Measurements from ENCODE around the gene RPL38.

The RPL38 gene

GRCh38 chr17:74211141-74211911, 7.8 kb downstream of the RPL38 start:
- FAIRE-seq, result no peak

- FAIRE-seq, result no peak
Measured at GRCh38 chr17:74211912-74212208, 8.4 kb downstream of the RPL38 start.

- FAIRE-seq, result no peak
Measured at GRCh38 chr17:74212209-74212912, 8.9 kb downstream of the RPL38 start.

DNA sequence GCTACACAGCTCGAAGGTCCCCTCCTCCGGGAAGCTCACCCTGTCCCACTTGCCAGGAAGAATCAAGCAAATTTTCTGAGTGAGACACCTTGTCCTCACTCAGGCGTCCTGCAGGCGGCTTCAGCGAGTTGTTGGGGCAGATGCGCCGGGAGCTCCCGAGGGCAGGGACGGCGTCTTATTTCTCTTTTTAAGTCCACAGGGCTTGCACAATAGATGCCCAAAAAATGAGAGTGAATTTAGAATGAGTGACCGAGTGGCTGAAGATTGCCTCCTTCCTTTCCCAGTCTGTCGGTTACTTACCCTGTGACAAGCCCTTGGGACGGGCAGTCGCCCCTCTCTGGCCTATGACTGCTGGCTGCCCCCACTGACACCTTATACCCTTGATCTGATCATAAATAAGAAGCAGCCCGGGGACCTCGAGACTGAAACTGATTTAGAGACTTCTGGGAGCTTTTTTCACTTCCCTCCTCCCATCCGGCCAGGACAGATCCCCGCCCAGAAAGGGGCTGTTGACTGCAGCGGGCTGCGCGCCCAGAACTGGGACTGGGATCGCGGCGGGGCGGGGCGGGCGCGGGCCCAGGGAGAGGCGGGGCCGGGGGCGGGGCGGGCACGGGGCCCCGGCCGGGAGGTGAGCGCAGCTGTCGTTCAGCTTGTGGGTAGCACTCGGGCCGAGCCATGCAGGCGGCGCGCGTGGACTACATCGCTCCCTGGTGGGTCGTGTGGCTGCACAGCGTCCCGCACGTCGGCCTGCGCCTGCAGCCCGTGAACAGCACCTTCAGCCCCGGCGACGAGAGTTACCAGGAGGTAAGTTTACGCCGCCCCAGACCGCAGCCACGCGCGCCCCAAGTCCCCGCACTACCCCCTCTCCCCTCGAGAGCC, 9.7 kb downstream of the RPL38 start, which contains the start of gene TTYH2:
Gene TTYH2, plus strand, starts transcription at position 659 of the 879 bp plus-strand sequence. Its CDS starts 17 bp downstream, at position 676.
- FAIRE-seq, result no peak

- FAIRE-seq, result no peak
Measured at GRCh38 chr17:74213861-74214391, 10.4 kb downstream of the RPL38 start.

- no peak for FAIRE-seq
Measured at GRCh38 chr17:74214484-74215341, 11.2 kb downstream of the RPL38 start.

DNA sequence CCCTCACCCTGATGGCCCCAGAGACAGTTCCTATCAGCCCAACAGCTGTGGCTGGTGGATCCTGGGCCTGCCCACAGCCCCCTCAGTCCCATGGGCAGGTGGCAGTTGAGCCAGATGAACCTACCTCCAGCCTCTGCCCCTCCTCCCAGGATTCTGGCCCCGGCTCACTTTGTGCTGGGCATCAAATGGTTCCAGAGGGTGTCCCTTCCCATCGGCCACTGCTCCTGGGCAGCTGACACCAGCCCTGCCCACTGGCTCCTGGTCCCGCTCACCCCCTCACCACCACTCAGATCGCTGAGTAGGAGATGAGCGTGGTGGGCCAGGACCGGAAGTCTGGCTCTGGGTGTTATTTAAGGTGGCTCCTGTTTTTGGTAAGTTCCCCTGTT, 11.9 kb downstream of the RPL38 start:
- no peak for FAIRE-seq

GRCh38 chr17:74216505-74216904, 13.0 kb downstream of the RPL38 start:
- FAIRE-seq, result no peak

- FAIRE-seq, result no peak
Measured at GRCh38 chr17:74217037-74217730, 13.7 kb downstream of the RPL38 start.

DNA sequence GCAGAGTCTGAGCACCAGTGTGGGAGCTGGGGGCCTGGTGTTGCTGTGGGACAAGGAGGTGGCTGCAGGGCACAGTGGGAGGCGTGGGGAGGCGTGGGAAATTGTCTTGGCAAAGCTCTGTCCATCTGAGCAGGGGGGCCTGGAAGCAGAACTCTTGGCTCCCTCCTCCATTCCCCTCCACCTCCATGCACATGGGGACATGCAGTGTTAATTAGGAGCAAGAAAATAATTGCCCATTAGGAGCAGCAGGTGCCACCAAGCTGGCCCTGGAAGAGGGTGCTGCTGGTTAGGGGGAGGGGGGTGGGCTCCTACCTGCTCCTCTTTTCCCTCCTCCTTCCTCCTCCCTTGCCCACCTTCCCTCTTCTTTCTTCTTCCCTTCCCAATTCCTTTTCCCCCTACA, 14.4 kb downstream of the RPL38 start:
- no peak for FAIRE-seq

DNA sequence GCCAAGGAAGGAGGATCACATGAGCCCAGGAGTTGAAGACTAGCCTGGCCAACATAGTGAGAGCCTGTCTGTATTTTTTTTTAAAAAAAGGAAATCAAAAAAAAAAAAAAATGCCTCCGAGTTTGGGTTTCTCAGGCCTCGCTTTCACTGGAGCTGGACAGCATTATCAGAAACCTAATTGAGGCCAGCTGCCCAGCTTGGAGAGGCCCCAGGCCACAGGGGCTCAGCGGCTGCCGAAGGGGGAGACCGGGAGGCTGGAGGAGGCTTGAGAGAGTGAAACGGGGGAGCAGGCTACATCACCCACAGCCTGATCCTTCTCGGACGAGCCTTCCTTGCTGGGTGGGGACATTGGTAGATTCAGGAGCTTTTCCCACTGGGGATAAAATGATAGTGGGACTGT, 15.0 kb downstream of the RPL38 start:
- no peak for FAIRE-seq

GRCh38 chr17:74219576-74220133, 16.2 kb downstream of the RPL38 start:
- FAIRE-seq, result no peak

GRCh38 chr17:74220219-74220618, 16.7 kb downstream of the RPL38 start:
- FAIRE-seq, result no peak

GRCh38 chr17:74220946-74221818, 17.7 kb downstream of the RPL38 start:
- FAIRE-seq, result no peak

DNA sequence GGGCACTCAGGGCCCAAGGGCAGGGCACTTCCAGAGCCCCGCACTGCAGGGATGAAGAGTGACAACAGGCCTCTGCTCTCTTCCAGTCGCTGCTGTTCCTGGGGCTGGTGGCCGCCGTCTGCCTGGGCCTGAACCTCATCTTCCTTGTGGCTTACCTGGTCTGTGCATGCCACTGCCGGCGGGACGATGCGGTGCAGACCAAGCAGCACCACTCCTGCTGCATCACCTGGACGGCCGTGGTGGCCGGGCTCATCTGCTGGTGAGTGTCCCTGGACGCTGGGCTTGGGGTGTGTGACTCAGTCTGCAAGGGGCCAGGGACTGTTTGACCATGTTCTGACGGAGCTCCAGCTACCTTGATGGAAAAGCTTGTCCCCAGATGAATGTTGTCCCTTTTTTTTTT, 18.9 kb downstream of the RPL38 start:
- FAIRE-seq, result no peak

DNA sequence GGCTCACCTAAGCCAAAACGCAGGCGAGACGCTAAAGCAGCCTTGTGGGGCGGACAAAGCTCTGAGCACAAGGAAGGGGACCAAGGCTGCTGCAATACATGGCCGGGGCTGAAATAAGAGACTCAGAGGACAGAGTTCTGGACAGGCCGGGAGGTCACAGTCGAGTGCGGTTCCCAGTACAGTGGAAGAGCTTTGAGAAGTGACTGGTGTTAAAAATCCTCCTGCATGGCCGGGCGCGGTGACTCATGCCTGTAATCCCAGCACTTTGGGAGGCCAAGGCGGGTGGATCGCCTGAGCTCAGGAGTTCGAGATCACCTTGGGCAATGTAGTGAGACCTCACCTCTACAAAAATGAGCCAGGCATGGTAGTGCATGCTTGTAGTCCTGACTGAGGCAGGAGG, 20.4 kb downstream of the RPL38 start:
- FAIRE-seq, result no peak

GRCh38 chr17:74224959-74225725, 21.7 kb downstream of the RPL38 start:
- no peak for FAIRE-seq

DNA sequence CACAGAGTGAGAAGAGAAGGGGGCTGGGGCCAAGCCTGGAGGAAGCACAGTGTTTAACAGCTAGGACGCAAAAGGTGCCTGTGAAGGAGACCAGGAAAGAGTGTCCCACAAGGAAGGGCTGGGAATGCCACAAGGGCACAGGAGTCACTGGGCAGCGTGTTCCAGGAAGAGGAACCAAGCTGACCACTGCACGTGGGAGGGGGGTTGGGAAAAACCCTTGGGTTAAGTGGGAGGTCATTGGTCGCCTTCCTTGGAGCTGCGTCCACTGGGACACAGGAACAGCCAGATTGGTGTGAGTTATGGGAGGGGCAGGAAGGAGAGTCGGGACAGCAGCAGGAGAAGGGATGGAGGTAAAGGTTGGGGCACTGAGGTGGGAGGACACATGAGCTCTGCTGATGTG, 22.8 kb downstream of the RPL38 start:
- FAIRE-seq, result no peak

DNA sequence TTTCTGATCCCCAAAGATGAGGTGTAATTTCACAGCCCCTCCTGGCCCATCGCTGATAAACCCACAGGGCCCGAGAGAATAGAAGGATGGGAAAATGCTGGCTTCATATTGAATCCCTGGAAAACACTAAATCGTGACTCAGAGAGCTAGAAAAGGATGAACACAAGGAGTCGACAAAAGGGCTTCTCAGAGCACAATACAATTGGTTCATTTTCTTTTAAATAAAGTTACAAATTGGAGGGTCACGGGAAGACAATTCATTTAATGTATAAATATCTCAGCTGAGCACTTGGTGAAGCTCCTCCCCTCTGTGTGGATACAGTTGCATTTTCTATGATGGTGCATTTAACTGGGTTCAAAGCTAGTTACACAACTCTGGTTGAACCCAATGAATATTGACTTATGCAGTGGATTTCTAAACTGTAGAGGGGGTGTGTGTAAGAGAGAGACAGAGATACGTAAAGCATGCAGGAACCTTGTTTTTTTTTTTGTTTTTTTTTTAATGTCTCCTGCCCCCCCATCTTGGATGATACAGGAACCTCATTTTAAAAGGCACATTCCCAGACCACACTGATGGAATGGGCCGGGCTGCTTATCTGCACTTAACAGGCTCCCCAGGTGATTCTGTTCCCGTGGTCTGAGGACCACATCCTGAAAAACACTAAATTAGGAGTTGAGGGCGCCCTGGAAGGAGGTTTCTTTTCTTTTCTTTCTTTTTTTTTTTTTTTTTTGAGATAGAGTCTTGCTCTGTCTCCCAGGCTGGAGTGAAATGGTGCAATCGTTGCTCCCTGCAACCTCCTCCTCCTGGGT, 24.0 kb downstream of the RPL38 start:
- FAIRE-seq, result no peak
